Measurements from ENCODE around the gene KRTAP10-9. TPM values are rescaled to one million over a fixed set of nuclear protein-coding genes. Genes with fewer than 3 reads are reported as not detected.
"Not testable (repeated sequence)": the region's sequence is repeated elsewhere in the genome, so short reads cannot be mapped to it uniquely, and the experiment has no call there.

KRTAP10-9 gene
- polyA plus RNA-seq, 3 donors, result not detected

DNA sequence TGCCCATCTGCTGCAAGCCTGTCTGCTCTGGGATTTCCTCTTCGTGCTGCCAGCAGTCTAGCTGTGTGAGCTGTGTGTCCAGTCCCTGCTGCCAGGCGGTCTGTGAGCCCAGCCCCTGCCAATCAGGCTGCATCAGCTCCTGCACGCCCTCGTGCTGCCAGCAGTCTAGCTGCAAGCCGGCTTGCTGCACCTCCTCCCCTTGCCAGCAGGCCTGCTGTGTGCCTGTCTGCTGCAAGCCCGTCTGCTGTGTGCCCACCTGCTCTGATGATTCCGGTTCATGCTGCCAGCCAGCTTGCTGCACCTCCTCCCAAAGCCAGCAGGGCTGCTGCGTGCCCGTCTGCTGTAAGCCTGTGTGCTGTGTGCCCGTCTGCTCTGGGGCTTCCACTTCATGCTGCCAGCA lies 25.8 kb upstream of the KRTAP10-9 start:
- DNase-seq; H3K27ac Mint-ChIP-seq; H3K4me3 Mint-ChIP-seq; H3K4me1 ChIP-seq (ENCODE audit: control insufficient read depth in 1 of 2, insufficient read depth in 2 of 2, low read length in 2 of 2); H3K27me3 Mint-ChIP-seq (ENCODE audit: low read depth in 3 of 3); H2AFZ ChIP-seq (ENCODE audit: insufficient read depth, low read depth, low read length, poor library complexity, severe bottlenecking); H3K9me3 ChIP-seq (replicated peaks in 1 of 2; ENCODE audit: control insufficient read depth in 1 of 2, insufficient read depth in 1 of 2, low read length in 2 of 2); H3K36me3 ChIP-seq (replicated peaks in 1 of 2; ENCODE audit: control insufficient read depth in 1 of 2, insufficient read depth in 2 of 2, low read length in 2 of 2); H4K20me1 ChIP-seq (ENCODE audit: insufficient read depth, low read length); intact Hi-C loops (cut with micrococcal nuclease); H3K4me2 ChIP-seq (replicated peaks; ENCODE audit: extremely low read depth, low read length, poor library complexity, severe bottlenecking); H3K27me3 ChIP-seq (ENCODE audit: control insufficient read depth in 2 of 2, insufficient read depth in 2 of 2, low read length in 2 of 2); H3K27ac ChIP-seq (ENCODE audit: low read depth in 1 of 2, low read length in 2 of 2); H3K79me2 ChIP-seq (ENCODE audit: insufficient read depth, low read length); H3K4me3 ChIP-seq (replicated peaks in 1 of 3; ENCODE audit: low read depth in 2 of 3, low read length in 3 of 3); H3K9ac ChIP-seq (ENCODE audit: insufficient read depth, low read length, poor library complexity, severe bottlenecking); H3K4me1 Mint-ChIP-seq; H3K36me3 Mint-ChIP-seq: not testable (repeated sequence)
- H3K9me3 Mint-ChIP-seq, result peaks cover 0 to 12% (median 9%) of the 10 kb centered on the region in 7 donors
- WGBS (ENCODE audit: insufficient coverage), result 77% methylated on average over 10 of the region's 10 CpGs

DNA sequence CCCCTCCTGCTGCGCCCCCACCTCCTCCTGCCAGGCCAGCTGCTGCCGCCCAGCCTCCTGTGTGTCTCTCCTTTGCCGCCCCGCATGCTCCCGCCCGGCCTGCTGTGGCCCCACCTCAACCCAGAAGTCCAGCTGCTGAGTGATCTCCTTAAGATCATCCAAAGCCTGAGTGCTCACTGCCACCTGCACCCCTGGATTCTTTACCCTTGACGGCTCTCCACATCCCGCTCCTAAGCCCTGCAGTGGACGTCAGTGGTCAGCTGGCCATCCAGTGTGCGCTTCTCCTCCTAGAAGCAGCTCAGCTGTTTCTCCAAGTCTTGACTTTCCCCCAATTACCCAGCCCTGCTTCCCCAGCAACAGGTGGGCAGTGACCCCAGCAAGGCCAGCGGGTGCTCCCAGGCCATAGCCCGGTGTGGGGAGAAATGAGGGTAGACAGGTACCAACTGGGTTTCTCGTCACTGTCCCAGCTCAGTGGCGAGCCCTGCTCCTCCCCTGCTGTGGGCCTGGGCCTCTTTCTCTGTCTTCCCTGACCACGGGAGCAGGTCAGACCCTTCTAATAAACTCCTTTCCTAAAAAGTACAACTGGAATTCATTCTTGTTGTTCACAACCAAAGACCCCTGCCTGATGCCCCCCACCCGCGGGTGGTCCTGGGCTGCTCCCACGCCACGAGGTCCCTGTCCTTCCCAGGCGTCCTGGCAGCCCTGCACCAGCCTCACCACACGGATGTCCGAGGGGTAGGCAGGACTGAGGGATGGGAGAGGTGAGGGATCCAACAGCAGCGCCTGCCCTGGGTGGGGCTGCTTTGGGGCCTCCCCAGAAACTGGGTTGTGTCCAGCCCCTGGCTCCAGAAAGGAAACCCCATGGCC lies 25.1 kb upstream of the KRTAP10-9 start:
- Mint-ChIP-seq H3K36me3 (no peaks in the 10 kb centered on the region), H3K27ac (no peak overlapping the region), H3K4me1 (no peaks in the 10 kb centered on the region), H3K9me3 (peaks cover 3 to 14% (median 9%) of the 10 kb centered on the region in 7 donors), H3K27me3 (ENCODE audit: low read depth in 3 of 3) (peaks cover 4 to 8% (median 8%) of the 10 kb centered on the region in 3 donors), H3K4me3 (no peak overlapping the region)
- Histone ChIP-seq H4K20me1 (ENCODE audit: insufficient read depth, low read length) (no peaks in the 10 kb centered on the region), H3K4me2 (replicated peaks; ENCODE audit: extremely low read depth, low read length, poor library complexity, severe bottlenecking) (no peak overlapping the region), H3K9me3 (replicated peaks in 1 of 2; ENCODE audit: control insufficient read depth in 1 of 2, insufficient read depth in 1 of 2, low read length in 2 of 2) (peaks cover 0 to 3% of the 10 kb centered on the region in 2 donors), H3K36me3 (replicated peaks in 1 of 2; ENCODE audit: control insufficient read depth in 1 of 2, insufficient read depth in 2 of 2, low read length in 2 of 2) (no peaks in the 10 kb centered on the region), H2AFZ (ENCODE audit: insufficient read depth, low read depth, low read length, poor library complexity, severe bottlenecking) (no peak overlapping the region), H3K9ac (ENCODE audit: insufficient read depth, low read length, poor library complexity, severe bottlenecking) (no peak overlapping the region), H3K27ac (ENCODE audit: low read depth in 1 of 2, low read length in 2 of 2) (no peak overlapping the region), H3K4me3 (replicated peaks in 1 of 3; ENCODE audit: low read depth in 2 of 3, low read length in 3 of 3) (no peak overlapping the region), H3K4me1 (ENCODE audit: control insufficient read depth in 1 of 2, insufficient read depth in 2 of 2, low read length in 2 of 2) (no peaks in the 10 kb centered on the region), H3K79me2 (ENCODE audit: insufficient read depth, low read length) (no peaks in the 10 kb centered on the region), H3K27me3 (ENCODE audit: control insufficient read depth in 2 of 2, insufficient read depth in 2 of 2, low read length in 2 of 2) (no peaks in the 10 kb centered on the region)
- 92% methylated on average over 15 of the region's 23 CpGs for WGBS (ENCODE audit: insufficient coverage)
- TF ChIP-seq, protein P1, sequence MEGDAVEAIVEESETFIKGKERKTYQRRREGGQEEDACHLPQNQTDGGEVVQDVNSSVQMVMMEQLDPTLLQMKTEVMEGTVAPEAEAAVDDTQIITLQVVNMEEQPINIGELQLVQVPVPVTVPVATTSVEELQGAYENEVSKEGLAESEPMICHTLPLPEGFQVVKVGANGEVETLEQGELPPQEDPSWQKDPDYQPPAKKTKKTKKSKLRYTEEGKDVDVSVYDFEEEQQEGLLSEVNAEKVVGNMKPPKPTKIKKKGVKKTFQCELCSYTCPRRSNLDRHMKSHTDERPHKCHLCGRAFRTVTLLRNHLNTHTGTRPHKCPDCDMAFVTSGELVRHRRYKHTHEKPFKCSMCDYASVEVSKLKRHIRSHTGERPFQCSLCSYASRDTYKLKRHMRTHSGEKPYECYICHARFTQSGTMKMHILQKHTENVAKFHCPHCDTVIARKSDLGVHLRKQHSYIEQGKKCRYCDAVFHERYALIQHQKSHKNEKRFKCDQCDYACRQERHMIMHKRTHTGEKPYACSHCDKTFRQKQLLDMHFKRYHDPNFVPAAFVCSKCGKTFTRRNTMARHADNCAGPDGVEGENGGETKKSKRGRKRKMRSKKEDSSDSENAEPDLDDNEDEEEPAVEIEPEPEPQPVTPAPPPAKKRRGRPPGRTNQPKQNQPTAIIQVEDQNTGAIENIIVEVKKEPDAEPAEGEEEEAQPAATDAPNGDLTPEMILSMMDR (IDR thresholded peaks at IDR 0.05), result no peak
- intact Hi-C loops (cut with micrococcal nuclease), result no loop called here
- no peak for DNase-seq

Data from CD14-positive monocyte (primary cell).